ENCODE measurements around the gene PRR33. TPM values are rescaled to one million over a fixed set of nuclear protein-coding genes. Genes with fewer than 3 reads are reported as not detected.

Gene PRR33
- total RNA-seq, 6 experiments from 2014 or later, result not detected

- Histone ChIP-seq H3K27ac (no peak overlapping the region), H3K9me3 (no peaks in the 10 kb centered on the region), H3K4me1 (no peaks in the 10 kb centered on the region), H3K27me3 (no peaks in the 10 kb centered on the region), H3K4me3 (peak overlapping the region in 1 of 3 donors; percentile 7), H3K36me3 (no peaks in the 10 kb centered on the region)
- intact Hi-C loops (cut with DNase I), result no loop called here
- DNase-seq (peak in 2 of 3 donors; percentile 21 to 32), ATAC-seq (no peak)
- WGBS (ENCODE audit: insufficient coverage, low coverage, low lambda C conversion rate, missing lambda C conversion rate), result 50% methylated on average over 6 of the region's 25 CpGs
- TF ChIP-seq POLR2A (IDR thresholded peaks at IDR 0.05), result no peak
- no peak for TF ChIP-seq CTCF (IDR thresholded peaks at IDR 0.05)
These were observed 22.9 kb downstream of the PRR33 start for GRCh38 chr11:1868636-1869291.

- no peaks in the 10 kb centered on the region for H3K36me3 ChIP-seq
- ATAC-seq (no peak), DNase-seq (peak in 1 of 3 donors; percentile 55)
- no peaks in the 10 kb centered on the region for H3K4me1 ChIP-seq
- H3K27me3 ChIP-seq, result no peaks in the 10 kb centered on the region
- H3K9me3 ChIP-seq, result no peaks in the 10 kb centered on the region
- TF ChIP-seq POLR2A (IDR thresholded peaks at IDR 0.05) (no peak), CTCF (IDR thresholded peaks at IDR 0.05) (no peak)
- H3K4me3 ChIP-seq, result no peak overlapping the region
- WGBS (ENCODE audit: insufficient coverage, low coverage, low lambda C conversion rate, missing lambda C conversion rate), result no CpG with 5 or more reads among the region's 14 CpGs
- intact Hi-C loops (cut with DNase I), result no loop called here
- H3K27ac ChIP-seq, result no peak overlapping the region
These were observed 23.5 kb downstream of the PRR33 start for GRCh38 chr11:1868056-1868635.

- DNase-seq (peak in 2 of 3 donors; percentile 7 to 36), ATAC-seq (no peak)
- no peak overlapping the region for H3K4me3 ChIP-seq
- no peaks in the 10 kb centered on the region for H3K4me1 ChIP-seq
- H3K27me3 ChIP-seq, result no peaks in the 10 kb centered on the region
- H3K9me3 ChIP-seq, result no peaks in the 10 kb centered on the region
- WGBS (ENCODE audit: insufficient coverage, low coverage, low lambda C conversion rate, missing lambda C conversion rate), result 32% methylated on average over 4 of the region's 8 CpGs
- H3K36me3 ChIP-seq, result no peaks in the 10 kb centered on the region
- intact Hi-C loops (cut with DNase I), result no loop called here
- H3K27ac ChIP-seq, result no peak overlapping the region
- TF ChIP-seq CTCF (IDR thresholded peaks at IDR 0.05) (no peak), POLR2A (IDR thresholded peaks at IDR 0.05) (no peak)
These were observed 24.3 kb downstream of the PRR33 start for GRCh38 chr11:1867381-1867780.

- TF ChIP-seq CTCF (IDR thresholded peaks at IDR 0.05) (no peak), POLR2A (IDR thresholded peaks at IDR 0.05) (no peak)
- WGBS (ENCODE audit: insufficient coverage, low coverage, low lambda C conversion rate, missing lambda C conversion rate), result 60% methylated on average over 4 of the region's 15 CpGs
- intact Hi-C loops (cut with DNase I), result no loop called here
- Histone ChIP-seq H3K4me1 (no peaks in the 10 kb centered on the region), H3K4me3 (no peak overlapping the region), H3K36me3 (no peaks in the 10 kb centered on the region), H3K27ac (no peak overlapping the region), H3K9me3 (no peaks in the 10 kb centered on the region), H3K27me3 (no peaks in the 10 kb centered on the region)
- ATAC-seq (no peak), DNase-seq (peak in 2 of 3 donors; percentile 17 to 47)
These were observed 24.9 kb downstream of the PRR33 start for GRCh38 chr11:1866776-1867175.

Data from right lobe of liver (tissue), 6 donors.